Measurements from ENCODE around the gene TP63.
A peak's percentile ranks its signal among the peaks of the same experiment; 100 is the strongest.

The TP63 gene

DNA sequence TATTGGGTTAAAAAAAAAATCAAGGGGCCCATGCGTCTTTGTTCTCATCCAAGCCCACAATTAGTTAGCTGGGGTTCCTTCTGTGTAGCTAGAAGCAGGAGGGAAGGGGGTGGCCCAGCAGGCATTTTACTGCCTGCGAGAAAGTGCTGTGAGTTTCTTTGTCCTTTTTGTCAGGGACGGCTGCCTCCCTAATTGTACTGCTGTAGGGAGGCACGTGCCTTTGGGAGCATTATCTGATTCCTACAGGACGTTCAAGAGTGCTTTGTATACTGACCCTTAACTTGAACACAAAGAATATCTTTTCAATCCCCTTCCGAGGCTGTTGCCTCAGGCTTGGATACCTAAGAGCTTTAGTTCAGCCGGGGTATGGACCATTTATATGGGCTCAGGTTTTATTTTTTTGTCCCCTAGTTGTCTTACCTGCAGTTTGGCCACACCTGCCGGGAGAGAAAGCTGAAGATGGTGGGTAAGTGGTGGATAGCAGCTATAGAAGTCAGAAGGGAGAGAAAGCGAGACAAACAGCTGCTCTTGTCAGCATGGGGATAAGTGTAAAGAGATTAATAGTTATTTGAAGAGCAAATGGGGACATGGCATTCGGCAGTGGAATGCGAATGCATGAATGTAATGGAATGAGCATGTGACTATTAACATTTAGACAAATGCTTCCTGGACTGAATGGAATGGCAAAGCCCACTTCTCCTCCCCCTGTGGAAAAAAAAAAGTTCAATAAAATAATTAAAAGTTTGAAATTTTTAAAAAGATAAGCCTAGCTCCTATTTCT is 175.2 kb downstream of the TP63 start:
- no peak overlapping the region for H4K91ac ChIP-seq (ENCODE audit: low read length)

DNA sequence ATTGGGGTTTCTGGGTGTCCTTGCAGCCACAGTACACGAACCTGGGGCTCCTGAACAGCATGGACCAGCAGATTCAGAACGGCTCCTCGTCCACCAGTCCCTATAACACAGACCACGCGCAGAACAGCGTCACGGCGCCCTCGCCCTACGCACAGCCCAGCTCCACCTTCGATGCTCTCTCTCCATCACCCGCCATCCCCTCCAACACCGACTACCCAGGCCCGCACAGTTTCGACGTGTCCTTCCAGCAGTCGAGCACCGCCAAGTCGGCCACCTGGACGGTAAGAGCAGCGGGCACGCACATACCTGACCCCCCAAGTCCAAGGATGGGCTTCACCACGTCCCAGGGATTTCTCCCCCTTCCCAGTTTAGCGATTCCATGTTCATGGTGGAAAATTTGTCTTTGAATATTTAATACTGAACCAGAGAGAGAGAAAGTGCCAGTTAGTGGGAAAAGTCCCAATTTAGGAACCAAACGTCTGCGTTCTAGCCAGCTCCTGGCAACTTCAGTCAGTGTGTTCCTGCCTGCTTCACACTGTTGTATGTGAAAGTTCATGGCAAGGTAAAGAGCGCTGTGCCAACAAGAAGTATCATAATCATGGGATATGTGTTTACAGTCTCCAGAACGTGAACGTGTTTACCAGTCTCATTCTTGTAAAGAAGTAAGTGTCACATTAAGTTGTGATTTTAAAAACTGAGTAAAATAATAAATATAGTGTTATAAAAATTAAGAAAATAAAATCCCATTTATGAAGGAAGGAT is 177.2 kb downstream of the TP63 start:
- Histone ChIP-seq H2BK15ac (ENCODE audit: low read depth, poor library complexity, severe bottlenecking) (peak overlapping the region; percentile 83), H3K4me2 (ENCODE audit: low read length, poor library complexity, severe bottlenecking) (no peak overlapping the region), H4K8ac (ENCODE audit: low read length) (peak overlapping the region; percentile 37), H3K27ac (ENCODE audit: low read length, poor library complexity, severe bottlenecking) (no peak overlapping the region), H3K23ac (ENCODE audit: low read length in 2 of 2) (no peak overlapping the region), H2BK12ac (ENCODE audit: low read length in 2 of 2) (peak overlapping the region; percentile 1 to 82), H2BK120ac (ENCODE audit: low read depth, low read length) (no peak overlapping the region), H3K79me1 (replicated peaks; ENCODE audit: low read length, poor library complexity, severe bottlenecking) (no peaks in the 10 kb centered on the region), H2AFZ (ENCODE audit: low read depth, low read length) (no peak overlapping the region), H3K9me3 (ENCODE audit: control insufficient read depth, low read length) (no peaks in the 10 kb centered on the region), H3K4me3 (ENCODE audit: insufficient read depth in 1 of 2, low read depth in 1 of 2, low read length in 2 of 2) (no peak overlapping the region), H3K4ac (ENCODE audit: low read depth in 1 of 2, low read length in 2 of 2) (no peak overlapping the region), H3K27me3 (ENCODE audit: control insufficient read depth in 1 of 2, insufficient read depth in 1 of 2, low read length in 2 of 2) (no peaks in the 10 kb centered on the region), H2AK5ac (ENCODE audit: low read length, severe bottlenecking) (no peak overlapping the region), H4K91ac (ENCODE audit: low read length) (peak overlapping the region; percentile 92), H3K4me1 (ENCODE audit: control insufficient read depth, insufficient read depth, low read depth, low read length) (peaks cover 4% of the 10 kb centered on the region), H3K9ac (ENCODE audit: low read length) (no peak overlapping the region), H3K18ac (ENCODE audit: low read depth in 1 of 2, low read length in 2 of 2) (peak overlapping the region in 1 of 2 experiments; percentile 61), H3K36me3 (ENCODE audit: control insufficient read depth in 1 of 2, insufficient read depth in 2 of 2, low read depth in 1 of 2, low read length in 2 of 2) (no peaks in the 10 kb centered on the region), H2BK5ac (ENCODE audit: low read depth, low read length, poor library complexity, severe bottlenecking) (no peak overlapping the region), H3K14ac (ENCODE audit: low read length in 2 of 2) (no peak overlapping the region)
- 96% methylated on average over 27 of the region's 29 CpGs for WGBS
- DNase-seq: no peak

More for the DNA sequence above, 175.2 kb downstream of the TP63 start:
- DNase-seq: peak; percentile 48
- peak overlapping the region; percentile 64 to 66 for H3K18ac ChIP-seq (ENCODE audit: low read depth in 1 of 2, low read length in 2 of 2)
- H3K9ac ChIP-seq (ENCODE audit: low read length): no peak overlapping the region
- no peaks in the 10 kb centered on the region for H3K36me3 ChIP-seq (ENCODE audit: control insufficient read depth in 1 of 2, insufficient read depth in 2 of 2, low read depth in 1 of 2, low read length in 2 of 2)
- no peaks in the 10 kb centered on the region for H3K9me3 ChIP-seq (ENCODE audit: control insufficient read depth, low read length)
- H3K4me1 ChIP-seq (ENCODE audit: control insufficient read depth, insufficient read depth, low read depth, low read length): peaks cover 2% of the 10 kb centered on the region
- 25% methylated on average over 10 of the region's 11 CpGs for WGBS
- no peaks in the 10 kb centered on the region for H3K27me3 ChIP-seq (ENCODE audit: control insufficient read depth in 1 of 2, insufficient read depth in 1 of 2, low read length in 2 of 2)
- H2BK5ac ChIP-seq (ENCODE audit: low read depth, low read length, poor library complexity, severe bottlenecking): no peak overlapping the region
- no peak overlapping the region for H3K14ac ChIP-seq (ENCODE audit: low read length in 2 of 2)
- H3K23ac ChIP-seq (ENCODE audit: low read length in 2 of 2): no peak overlapping the region
- H3K4ac ChIP-seq (ENCODE audit: low read depth in 1 of 2, low read length in 2 of 2): no peak overlapping the region
- H3K4me2 ChIP-seq (ENCODE audit: low read length, poor library complexity, severe bottlenecking): no peak overlapping the region
- H3K79me1 ChIP-seq (replicated peaks; ENCODE audit: low read length, poor library complexity, severe bottlenecking): no peaks in the 10 kb centered on the region
- H2BK12ac ChIP-seq (ENCODE audit: low read length in 2 of 2): peak overlapping the region in 1 of 2 experiments; percentile 78
- H3K4me3 ChIP-seq (ENCODE audit: insufficient read depth in 1 of 2, low read depth in 1 of 2, low read length in 2 of 2): no peak overlapping the region
- no peak overlapping the region for H2BK120ac ChIP-seq (ENCODE audit: low read depth, low read length)
- no peak overlapping the region for H4K8ac ChIP-seq (ENCODE audit: low read length)
- H2AFZ ChIP-seq (ENCODE audit: low read depth, low read length): no peak overlapping the region
- no peak overlapping the region for H2AK5ac ChIP-seq (ENCODE audit: low read length, severe bottlenecking)
- no peak overlapping the region for H2BK15ac ChIP-seq (ENCODE audit: low read depth, poor library complexity, severe bottlenecking)
- peak overlapping the region; percentile 31 for H3K27ac ChIP-seq (ENCODE audit: low read length, poor library complexity, severe bottlenecking)

DNA sequence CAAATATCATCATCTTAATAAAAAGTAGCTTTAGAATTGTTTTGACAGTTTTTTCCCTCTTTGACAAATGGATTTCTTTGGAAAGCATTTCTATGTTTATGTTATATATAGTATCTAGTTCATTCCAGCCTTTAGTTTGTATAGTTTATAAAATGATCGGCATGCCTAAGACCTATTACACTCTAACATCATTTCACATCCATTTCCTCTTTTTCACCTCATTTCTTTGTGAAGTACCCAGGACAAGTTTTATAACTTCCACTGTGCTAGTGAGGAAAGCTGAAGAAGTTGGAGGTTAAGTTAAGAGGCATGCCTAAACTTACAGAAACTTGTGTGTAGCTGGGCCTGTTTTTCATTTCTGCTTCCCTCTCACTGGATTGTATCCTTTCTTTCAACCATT is 178.4 kb downstream of the TP63 start:
- no peak overlapping the region for H2AFZ ChIP-seq (ENCODE audit: low read depth, low read length)
- no peaks in the 10 kb centered on the region for H3K36me3 ChIP-seq (ENCODE audit: control insufficient read depth in 1 of 2, insufficient read depth in 2 of 2, low read depth in 1 of 2, low read length in 2 of 2)
- H3K27ac ChIP-seq (ENCODE audit: low read length, poor library complexity, severe bottlenecking): no peak overlapping the region
- H3K18ac ChIP-seq (ENCODE audit: low read depth in 1 of 2, low read length in 2 of 2): no peak overlapping the region
- no peak overlapping the region for H4K8ac ChIP-seq (ENCODE audit: low read length)
- no peaks in the 10 kb centered on the region for H3K79me1 ChIP-seq (replicated peaks; ENCODE audit: low read length, poor library complexity, severe bottlenecking)
- H3K9ac ChIP-seq (ENCODE audit: low read length): no peak overlapping the region
- H2BK15ac ChIP-seq (ENCODE audit: low read depth, poor library complexity, severe bottlenecking): no peak overlapping the region
- no CpG with 5 or more reads among the region's 1 CpG for WGBS
- no peak for DNase-seq
- no peaks in the 10 kb centered on the region for H3K9me3 ChIP-seq (ENCODE audit: control insufficient read depth, low read length)
- no peak overlapping the region for H2BK5ac ChIP-seq (ENCODE audit: low read depth, low read length, poor library complexity, severe bottlenecking)
- no peak overlapping the region for H2BK120ac ChIP-seq (ENCODE audit: low read depth, low read length)
- H3K4me1 ChIP-seq (ENCODE audit: control insufficient read depth, insufficient read depth, low read depth, low read length): peaks cover 4% of the 10 kb centered on the region
- no peak overlapping the region for H2BK12ac ChIP-seq (ENCODE audit: low read length in 2 of 2)
- no peaks in the 10 kb centered on the region for H3K27me3 ChIP-seq (ENCODE audit: control insufficient read depth in 1 of 2, insufficient read depth in 1 of 2, low read length in 2 of 2)
- H3K4me2 ChIP-seq (ENCODE audit: low read length, poor library complexity, severe bottlenecking): no peak overlapping the region
- no peak overlapping the region for H4K91ac ChIP-seq (ENCODE audit: low read length)
- no peak overlapping the region for H3K4me3 ChIP-seq (ENCODE audit: insufficient read depth in 1 of 2, low read depth in 1 of 2, low read length in 2 of 2)
- no peak overlapping the region for H3K14ac ChIP-seq (ENCODE audit: low read length in 2 of 2)
- H3K4ac ChIP-seq (ENCODE audit: low read depth in 1 of 2, low read length in 2 of 2): no peak overlapping the region
- no peak overlapping the region for H3K23ac ChIP-seq (ENCODE audit: low read length in 2 of 2)
- no peak overlapping the region for H2AK5ac ChIP-seq (ENCODE audit: low read length, severe bottlenecking)

- H2BK12ac ChIP-seq (ENCODE audit: low read length in 2 of 2): no peak overlapping the region
- no peak overlapping the region for H2BK120ac ChIP-seq (ENCODE audit: low read depth, low read length)
- H3K79me1 ChIP-seq (replicated peaks; ENCODE audit: low read length, poor library complexity, severe bottlenecking): no peaks in the 10 kb centered on the region
- H3K23ac ChIP-seq (ENCODE audit: low read length in 2 of 2): no peak overlapping the region
- no peak overlapping the region for H3K27ac ChIP-seq (ENCODE audit: low read length, poor library complexity, severe bottlenecking)
- no peaks in the 10 kb centered on the region for H3K27me3 ChIP-seq (ENCODE audit: control insufficient read depth in 1 of 2, insufficient read depth in 1 of 2, low read length in 2 of 2)
- H3K36me3 ChIP-seq (ENCODE audit: control insufficient read depth in 1 of 2, insufficient read depth in 2 of 2, low read depth in 1 of 2, low read length in 2 of 2): no peaks in the 10 kb centered on the region
- peaks cover 2% of the 10 kb centered on the region for H3K4me1 ChIP-seq (ENCODE audit: control insufficient read depth, insufficient read depth, low read depth, low read length)
- no peak overlapping the region for H3K4me2 ChIP-seq (ENCODE audit: low read length, poor library complexity, severe bottlenecking)
- H2AK5ac ChIP-seq (ENCODE audit: low read length, severe bottlenecking): no peak overlapping the region
- no peak overlapping the region for H2BK15ac ChIP-seq (ENCODE audit: low read depth, poor library complexity, severe bottlenecking)
- H3K9ac ChIP-seq (ENCODE audit: low read length): no peak overlapping the region
- no peak overlapping the region for H3K18ac ChIP-seq (ENCODE audit: low read depth in 1 of 2, low read length in 2 of 2)
- no peak overlapping the region for H4K8ac ChIP-seq (ENCODE audit: low read length)
- no peak overlapping the region for H2AFZ ChIP-seq (ENCODE audit: low read depth, low read length)
- H2BK5ac ChIP-seq (ENCODE audit: low read depth, low read length, poor library complexity, severe bottlenecking): no peak overlapping the region
- H3K14ac ChIP-seq (ENCODE audit: low read length in 2 of 2): no peak overlapping the region
- 93% methylated on average over 5 of the region's 5 CpGs for WGBS
- H3K9me3 ChIP-seq (ENCODE audit: control insufficient read depth, low read length): no peaks in the 10 kb centered on the region
- no peak for DNase-seq
- H4K91ac ChIP-seq (ENCODE audit: low read length): no peak overlapping the region
- H3K4me3 ChIP-seq (ENCODE audit: insufficient read depth in 1 of 2, low read depth in 1 of 2, low read length in 2 of 2): no peak overlapping the region
- no peak overlapping the region for H3K4ac ChIP-seq (ENCODE audit: low read depth in 1 of 2, low read length in 2 of 2)
These were observed 181.7 kb downstream of the TP63 start for GRCh38 chr3:189812806-189813465.
